ENCODE results near the gene RAPH1.
"Not testable (repeated sequence)": the region's sequence is repeated elsewhere in the genome, so short reads cannot be mapped to it uniquely, and the experiment has no call there.

DNA sequence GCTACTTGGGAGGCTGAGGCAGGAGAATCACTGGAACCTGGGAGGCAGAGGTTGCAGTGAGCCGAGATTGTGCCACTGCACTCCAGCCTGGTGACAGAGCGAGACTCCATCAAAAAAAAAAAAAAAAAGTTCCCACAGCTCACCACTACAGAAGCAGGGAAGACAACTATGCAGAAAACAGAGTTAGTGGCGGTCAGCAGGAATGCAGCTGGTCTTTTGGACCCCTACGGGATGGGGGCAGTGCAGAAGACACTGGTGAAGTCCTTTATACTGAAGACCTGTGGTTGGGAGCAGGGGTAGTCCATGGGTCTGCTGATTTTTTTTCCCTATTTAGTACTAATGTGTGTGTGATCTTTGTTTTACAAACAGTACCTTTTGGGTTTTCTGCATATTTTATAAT is 105.5 kb downstream of the RAPH1 start:
- TF ChIP-seq CTCF (conservative IDR thresholded peaks at IDR 0.05); EZH2 (IDR thresholded peaks at IDR 0.05; ENCODE audit: low read depth): not testable (repeated sequence)
